Activated CD4-positive, CD25-positive, alpha-beta regulatory T cell treated with anti-CD3 and anti-CD28 coated beads, Interleukin-2, amount 50 U/mL, for 16 hours (primary cell): ENCODE measurements around the gene MAP4K4.

Experiments
- DNase-seq: peaks from one replicate; pipeline ENCODE4 v3.0.0-alpha.2; 2020; ENCODE audit warnings: low read depth, low spot score

Gene MAP4K4

DNA sequence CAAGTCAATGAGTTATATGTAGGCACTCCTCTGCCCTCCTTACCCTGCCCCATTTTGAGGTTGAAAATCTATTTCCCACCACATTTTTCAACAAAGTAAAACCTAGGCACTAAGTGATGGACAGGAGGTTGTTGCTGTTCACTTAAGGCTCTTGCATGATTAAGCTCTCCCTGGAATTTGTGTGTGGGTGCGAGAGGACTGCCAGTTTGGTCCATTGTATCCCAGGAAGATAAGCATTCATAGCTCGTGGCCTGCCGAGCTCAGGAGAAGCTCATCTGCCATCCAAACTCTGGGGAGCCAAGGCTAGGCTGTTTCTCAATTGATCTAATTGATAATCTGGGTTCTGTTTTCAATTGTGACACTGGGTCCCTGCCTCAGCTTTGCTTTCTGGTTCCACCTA is 4.7 kb upstream of the MAP4K4 start:
- no peak for DNase-seq

DNA sequence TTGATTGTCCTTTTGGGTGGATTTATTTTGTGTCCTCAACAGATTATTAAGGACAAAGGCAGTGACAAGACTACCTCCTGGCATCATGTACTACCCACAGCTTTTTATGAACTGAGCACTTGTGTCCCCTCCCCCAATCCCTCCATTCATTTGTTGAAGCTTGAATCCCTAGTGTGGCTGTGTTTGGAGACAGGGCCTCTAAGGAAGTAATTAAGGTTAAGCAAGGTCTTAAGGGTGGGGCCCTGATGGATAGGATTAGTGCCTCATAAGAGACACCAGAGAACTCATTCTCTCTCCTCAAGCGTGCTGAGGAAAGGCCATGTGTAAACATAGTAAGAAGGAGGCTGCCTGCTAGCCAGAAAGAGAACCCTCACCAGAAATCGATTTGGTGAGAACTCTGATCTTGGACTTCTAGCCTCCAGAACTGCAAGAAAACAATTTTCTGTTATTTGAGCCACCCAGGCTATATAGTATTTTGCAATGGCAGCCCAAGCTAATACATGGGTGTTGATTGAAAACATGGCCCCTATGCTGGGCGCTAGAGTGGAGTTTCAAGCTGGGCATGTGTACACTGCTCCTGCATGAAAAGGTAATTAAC is 3.4 kb upstream of the MAP4K4 start:
- DNase-seq, result no peak

DNA sequence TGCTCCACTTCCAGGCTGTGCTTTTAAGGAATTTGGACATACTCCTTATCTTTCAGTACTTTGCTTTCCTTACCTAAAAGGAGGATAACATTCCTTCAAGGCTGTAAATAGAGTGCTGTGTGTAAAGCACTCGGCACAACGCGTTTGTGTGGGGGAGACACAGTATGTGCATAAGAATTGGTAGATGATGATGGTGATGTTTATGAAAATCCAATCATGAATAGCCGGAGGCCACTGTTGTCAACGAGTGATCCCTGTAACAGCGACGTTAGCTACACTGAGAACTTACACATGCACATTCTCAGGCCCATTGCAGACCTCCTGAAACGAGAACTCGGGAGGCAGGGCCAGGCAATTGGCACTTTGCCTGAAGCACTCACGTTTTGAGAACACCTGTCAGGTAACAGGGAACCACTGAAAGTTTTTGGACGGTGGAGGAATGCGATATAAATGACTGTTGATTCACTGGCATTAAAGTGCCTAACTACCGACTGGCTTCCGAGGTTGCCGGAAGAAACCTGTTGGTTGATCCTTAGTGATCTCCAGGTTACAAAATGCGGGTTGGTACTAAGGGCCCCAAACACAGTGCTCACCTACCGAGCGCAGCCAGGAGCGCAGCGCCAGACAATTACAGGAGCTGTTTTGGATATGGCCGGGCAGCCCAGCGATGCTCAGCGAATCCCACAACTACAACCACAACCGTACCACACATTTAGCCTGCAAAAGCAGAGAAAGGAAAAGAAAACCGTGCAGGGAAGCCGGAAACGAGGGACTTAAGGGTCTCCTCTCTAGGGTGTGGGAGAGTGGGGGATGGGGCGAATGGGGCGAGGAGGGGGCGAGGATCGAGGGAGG is 1.0 kb upstream of the MAP4K4 start:
- no peak for DNase-seq

DNA sequence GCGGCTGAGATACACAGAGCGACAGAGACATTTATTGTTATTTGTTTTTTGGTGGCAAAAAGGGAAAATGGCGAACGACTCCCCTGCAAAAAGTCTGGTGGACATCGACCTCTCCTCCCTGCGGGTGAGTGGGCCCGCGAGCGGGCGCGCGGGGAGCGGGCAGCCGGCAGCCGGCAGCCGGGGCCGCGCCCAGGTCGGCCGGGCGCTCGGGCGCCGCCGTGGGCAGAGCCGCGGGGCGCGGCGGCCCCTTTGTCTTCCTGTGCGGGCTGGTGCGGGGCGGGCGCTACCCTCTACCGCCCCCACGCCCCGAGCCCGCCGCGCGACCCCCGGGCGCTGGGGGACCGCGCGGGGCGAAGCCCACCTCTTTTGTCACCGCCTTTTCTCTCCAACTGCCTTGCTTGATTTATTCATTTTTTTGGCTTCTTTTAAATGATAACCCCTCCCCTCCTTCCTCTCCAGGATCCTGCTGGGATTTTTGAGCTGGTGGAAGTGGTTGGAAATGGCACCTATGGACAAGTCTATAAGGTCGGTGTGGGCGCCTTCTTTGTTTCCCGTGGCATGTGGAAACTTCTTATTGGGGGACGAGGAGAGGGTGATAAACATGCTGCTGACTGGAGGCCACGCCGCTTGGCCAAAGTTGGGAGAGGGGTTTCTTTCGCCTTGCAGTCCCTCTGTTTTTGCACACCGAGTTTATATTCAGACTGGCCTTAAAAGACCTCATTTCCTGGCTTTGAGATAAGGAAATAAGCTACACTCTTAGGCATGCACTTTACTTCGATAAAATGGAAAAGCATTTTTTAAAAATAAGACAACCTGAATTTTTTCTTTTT is 722 bp downstream of the MAP4K4 start:
- DNase-seq, result no peak

DNA sequence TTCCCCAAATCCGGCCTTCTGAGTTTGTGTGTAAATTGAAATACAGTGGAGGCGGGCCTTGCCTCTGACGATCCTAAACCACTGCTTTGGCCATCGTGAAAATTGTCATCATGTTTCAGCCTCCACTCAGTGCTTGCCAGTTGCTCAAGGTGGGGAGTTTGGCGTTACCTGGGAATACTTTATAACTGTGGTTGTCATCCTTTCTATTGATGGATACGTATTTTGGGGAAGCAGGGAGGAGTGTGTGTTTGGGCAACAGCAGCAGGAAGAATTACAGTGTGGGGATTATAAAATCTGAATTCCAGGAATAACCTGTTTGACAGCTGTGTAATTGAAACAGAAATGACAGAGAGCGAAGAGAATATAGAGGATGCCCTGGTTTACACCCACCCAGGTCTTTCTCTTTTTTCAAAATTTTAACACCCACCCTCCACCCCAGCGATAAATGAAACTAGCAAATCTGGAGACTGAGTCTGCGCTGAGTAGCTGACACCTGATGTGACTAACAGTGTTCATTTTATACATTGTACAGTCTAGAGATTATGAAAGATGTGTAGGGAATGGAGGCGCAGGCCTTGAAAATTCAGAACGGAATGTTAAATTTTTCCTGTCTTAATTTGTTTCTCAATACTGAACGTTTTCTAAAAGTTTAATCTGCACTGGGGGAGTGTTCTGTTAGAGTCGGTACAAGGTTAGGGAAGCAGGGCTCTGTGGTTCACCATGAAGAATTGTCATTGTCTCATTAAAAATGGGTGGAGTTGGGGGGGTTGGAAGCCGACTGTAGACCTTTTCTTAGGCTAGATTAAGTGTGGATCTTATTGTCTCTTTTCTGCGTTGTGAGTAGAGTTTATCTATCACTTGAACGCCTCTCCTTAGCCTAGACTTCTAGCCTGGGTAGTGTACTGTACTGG is 1.6 kb downstream of the MAP4K4 start:
- no peak for DNase-seq

DNA sequence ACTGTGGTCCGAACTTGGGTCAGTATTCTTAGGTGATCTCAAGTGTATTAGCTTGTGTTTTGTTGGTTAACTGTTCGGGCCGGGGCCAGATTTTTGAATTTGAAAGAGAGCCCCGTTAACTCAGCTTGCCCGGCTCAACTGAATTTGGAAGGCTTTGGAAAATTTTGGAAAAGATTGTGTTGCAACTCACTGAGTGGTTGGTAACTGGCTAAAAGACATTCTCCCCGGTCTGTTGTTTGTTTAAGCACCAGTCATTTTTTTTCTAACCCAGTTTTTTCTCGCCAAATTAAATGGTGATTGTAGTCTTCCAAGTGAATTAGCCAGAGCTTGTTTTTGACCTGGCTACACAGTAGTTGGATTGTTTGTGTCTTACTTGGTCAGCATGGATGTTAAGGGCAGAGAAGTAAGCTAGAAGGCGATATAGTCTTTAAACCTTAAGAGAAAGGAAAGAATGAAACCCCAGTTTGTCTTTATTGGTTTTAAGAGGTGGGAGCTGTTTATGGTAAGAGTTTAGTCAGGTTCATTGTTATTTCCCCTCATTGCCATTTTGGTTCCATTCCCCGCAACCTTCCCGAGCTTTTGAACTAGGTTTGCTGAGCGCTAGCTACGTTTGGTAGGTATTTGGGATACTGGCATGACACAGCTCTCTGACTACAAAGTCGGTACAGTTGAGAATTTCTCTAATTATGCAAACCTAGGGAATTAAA is 2.4 kb downstream of the MAP4K4 start:
- no peak for DNase-seq

DNA sequence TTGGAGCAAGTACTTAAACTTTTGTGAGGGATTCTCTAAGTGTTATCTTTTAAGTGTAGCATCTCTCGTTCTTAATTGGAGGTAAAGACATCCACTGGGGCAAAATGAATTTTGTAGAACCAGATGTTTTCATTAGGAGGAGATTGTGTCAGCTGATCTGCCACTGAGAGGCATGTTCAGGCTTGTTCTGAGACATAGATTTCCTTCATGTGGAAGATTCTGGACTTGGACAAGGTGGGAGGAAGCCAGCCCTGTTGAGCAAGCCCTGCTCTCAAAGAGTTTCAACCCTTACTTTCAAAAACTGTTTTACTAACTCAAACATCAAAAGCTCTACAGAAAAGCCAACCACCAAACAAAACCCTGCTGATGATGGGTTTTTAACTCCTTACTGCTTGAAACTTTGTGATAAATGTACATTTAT is 6.5 kb downstream of the MAP4K4 start:
- no peak for DNase-seq

DNA sequence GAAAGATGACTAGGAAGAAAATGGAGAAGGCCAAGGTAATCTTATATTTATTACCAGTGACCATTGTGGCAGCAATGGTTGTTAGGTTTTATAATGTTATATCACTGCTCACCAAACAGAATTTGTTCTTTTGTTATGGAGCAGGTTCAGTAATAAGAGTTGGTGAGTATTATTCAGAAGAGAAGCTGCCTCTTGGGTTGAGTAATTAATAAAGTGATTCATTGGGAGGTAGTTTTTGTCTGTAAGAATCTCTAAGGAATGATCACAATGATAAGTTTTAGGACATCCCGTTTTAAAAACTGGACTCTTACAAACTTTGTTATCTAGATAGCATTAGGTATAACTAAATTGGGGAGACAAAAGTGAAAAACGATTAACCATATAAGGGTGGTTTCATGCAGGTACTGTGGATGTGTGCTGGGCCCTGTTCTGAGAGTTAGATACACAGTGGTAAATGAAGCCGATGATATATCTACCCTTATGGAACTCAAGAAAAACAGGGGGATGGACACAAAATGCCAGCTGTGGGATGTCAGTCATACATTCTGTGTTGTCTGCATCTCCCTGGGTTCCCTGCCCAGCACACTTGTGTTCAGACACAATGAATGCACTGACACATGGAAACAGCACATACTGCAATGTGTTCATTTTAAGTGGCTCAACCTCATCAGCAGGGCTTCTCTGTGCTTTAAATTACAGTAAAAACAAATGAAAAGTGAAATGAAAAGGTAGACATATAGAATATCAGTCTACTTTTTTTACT is 7.5 kb downstream of the MAP4K4 start:
- no peak for DNase-seq

DNA sequence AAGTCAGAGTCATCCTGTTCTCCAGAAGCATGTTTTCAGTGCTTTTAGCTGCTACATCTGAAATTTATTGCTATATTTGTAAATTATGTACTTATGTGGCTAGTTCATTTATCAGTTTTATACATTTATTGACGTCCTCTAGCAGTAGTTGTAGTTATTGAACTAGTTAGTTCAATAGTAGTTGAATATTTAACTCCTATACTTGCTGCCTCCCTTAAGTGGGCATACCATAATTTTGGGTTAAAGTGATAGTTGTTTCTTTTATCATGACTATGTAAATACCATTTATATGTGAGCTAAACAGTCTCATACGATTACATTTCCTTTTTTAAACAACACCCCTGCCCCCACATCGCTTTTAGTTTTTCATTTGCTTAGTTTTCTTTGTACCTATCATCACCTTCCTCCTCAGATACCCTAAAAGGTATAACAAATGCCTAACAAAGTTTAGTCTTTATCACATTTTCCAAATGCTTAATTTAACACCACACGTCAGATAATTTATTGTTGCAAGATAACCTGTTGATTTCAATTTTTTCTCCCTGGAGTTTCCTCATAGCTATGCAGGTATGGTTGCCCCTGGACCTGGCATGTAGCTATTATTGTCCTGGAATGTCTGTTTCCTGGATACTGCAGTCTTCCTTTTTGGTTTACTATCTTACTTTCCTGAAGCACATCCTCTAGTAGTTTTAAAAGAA is 8.8 kb downstream of the MAP4K4 start:
- no peak for DNase-seq

DNA sequence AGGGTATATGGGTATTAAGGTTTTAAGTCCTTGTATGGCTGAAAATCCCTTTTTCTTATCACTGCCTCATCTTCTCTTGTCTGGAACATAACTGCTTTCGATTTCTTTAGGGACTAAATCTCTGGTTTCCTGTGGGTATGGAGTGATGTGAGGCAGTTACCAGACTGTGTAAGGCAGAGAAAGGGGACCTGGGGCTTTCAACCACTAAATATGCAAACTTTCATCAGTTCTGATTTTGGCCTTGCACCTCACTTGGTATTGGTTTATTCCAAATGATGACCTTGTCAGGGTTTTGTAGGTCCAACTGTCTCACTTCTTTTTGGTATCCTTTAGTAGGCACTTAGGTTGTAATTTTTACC is 9.3 kb downstream of the MAP4K4 start:
- no peak for DNase-seq

DNA sequence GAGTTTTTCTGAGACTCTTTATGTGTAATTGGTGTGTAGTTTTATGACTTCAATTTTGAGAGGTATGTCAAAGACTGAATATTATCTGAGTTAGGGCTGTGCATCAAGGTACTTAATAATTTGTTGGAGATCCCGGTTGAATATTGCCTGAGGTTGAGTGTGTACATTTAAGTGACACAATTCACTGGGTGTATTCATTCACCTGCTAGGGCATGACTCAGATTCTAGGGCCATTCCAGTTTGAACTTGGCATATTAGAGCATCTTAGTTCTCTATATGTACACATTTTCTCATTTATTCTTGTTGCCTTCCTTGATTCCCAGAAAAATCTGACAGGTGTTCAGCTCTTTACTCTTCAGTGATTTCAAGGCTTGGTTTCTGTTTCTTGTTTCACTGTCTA is 12.5 kb downstream of the MAP4K4 start:
- DNase-seq, result no peak

DNA sequence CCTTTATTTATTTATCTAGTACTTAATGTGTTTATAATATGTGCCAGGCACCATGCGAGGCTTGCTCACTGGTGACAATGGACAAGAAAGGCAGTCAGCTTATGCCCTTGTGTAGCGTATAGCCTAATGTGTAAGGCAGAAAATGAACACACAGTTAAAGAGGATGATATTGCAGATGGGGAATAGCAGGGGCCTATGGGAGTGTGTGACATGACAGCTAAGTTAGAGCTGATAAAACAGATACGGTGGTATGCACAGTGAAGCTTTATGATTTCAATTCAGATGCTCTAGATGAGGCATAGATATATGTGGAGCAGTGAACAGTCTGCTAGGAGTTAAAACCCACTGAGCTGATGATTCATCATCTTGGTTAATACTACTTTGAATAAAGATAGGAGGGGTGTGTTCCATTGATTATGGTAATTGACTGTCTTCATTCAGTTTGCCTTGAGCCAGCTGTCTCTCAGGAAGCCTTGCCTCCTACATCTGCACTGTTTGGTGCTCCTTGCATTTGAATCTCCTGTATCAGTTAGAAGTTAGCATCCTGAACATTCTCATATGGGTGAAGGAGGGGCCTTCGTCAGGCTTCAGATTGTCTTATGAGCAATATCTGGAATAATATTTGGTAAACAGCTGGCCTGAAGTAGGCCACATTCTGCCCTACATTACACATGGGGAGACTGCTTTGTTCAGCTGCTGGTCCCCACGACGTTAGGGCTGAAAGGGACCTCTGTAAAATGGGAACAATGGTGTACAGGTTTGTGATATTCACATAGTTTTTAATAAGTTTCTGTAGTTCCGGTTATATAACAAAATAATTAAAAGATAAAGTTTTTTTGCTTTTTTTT is 13.2 kb downstream of the MAP4K4 start:
- no peak for DNase-seq

DNA sequence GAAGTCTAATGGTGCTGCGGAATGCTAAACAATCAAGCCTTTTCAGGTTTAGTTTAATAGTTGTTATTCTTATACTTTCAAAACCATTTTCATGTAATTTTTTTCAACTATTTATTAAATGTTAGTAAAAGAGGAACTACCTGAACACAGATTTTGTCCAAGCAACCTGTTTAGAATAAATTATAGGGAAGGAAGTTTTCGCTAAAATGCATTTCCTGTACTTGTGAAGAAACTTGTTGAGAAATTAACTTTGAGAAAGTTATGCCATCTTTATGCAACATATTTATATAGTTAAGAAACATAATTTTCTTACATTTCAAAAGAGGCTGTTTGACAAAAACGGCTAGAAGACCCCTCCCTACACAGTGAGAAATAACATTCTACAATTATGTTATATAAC is 16.6 kb downstream of the MAP4K4 start:
- no peak for DNase-seq

DNA sequence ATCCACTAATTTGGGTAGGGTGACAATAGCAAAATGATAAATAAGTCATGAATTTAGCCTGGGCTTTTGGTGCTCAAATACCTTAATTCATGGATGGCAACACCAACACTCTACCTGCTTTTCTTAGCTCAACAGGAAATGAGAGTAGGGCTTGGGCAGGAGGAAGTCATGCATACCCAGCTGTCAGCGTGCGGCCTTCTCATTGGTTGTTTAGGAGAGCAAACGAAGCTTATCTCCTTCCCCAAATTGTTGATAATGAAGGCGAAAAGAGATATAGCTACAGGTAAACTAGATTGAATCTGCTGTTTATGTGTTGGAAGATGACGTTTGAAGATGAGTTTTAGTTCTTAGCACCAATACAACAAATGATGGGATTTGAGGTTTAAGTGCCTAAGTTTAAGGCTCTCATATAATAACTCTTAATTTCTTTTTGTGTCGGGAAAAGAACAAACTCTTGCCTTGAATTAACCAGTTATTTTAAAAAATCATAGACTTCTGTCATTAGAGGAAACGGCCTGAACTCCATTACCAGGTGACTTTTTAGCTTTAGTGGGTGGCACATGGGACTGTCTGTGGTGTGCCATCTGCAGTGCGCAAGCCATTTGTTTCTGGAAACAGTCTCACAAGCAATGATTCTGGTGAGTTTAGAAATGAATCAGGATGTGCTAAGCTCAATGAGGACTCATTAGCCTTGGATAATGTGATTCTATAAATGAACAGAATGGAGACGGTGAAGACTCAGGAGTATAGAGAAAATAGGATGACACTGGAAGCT is 19.8 kb downstream of the MAP4K4 start:
- no peak for DNase-seq

DNA sequence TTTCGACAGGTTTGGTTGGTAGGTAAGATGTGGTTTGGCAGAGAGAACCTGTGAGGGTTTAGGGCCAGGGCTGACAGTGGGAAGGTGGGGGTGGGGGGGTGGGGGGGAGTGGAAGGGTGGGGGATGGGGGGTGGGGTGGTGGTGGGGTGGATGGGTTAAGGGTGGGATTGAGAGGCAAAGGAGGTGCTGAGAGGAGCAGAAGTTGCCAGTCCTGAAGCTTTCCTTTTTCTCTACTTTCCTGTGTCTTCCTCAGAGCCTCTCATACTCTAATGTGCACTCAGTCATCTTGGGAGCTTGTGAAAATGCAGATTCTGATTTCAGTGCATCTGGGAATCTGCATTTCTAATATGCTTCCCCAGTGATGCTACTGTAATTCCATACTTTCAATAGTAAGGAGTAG is 21.0 kb downstream of the MAP4K4 start:
- DNase-seq, result no peak

DNA sequence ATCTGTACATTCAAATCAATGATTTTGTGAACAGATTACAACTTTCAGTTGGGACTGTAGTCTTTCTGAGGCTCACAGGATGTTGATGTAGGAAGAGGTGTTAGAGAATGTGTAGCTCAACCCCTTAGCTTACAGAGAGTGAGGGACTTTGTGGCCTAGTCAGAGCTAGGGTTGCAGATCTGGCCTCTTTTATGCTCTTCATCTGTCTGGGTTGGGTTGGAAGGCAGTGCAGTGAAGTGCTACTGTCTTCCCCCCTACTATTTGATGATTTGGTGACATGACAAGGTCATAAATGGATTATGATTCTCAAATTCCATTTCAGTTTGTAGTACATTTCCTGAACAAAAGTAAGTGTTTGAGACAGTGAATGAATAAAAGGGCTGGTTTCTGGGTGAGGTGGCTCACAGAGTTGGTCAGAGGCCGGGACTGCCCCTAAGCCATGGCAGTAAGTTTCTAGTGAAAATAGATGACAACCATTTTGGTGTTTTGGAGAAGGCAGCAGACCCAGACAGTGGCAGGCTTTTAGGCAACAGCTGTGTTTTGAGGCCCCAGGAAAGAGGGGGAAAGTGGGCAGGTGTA is 21.6 kb downstream of the MAP4K4 start:
- no peak for DNase-seq

DNA sequence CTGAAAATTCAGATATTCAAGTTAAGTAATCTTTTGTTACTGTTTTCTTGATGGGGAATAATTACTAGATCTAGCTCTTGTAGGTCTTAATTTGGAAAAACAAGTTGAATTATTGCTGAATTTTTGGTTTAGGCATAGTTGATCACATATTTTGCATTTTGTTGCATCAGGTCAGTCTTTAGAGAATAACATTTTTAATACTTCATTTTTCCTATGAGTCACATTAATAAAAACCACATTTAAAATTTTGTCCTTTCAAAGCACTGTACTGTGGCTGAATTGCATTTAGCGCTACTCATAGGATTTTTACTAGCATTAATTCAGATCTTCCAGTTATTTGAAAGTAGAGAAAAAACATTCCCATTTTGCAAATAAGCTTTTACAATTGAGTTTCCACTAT is 23.2 kb downstream of the MAP4K4 start:
- DNase-seq, result no peak

DNA sequence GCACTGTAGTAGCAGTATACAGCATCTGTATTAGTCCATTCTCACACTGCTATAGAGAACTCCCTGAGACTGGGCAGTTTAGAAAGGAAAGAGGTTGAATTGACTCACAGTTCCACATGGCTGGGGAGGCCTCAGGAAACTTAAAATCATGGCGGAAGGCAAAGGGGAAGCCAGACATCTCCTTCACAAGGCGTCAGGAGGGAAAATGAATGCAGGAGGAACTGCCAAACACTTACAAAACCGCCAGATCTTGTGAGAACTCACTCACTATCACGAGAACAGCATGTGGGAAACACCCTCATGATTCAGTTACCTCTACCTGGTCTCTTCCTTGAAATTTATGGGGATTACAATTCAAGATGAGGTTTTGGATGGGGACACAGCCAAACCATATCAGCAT is 25.4 kb downstream of the MAP4K4 start:
- no peak for DNase-seq
